NCI-H748 (cell line): ENCODE measurements around the gene NXPE3.
"Not testable (repeated sequence)": the region's sequence is repeated elsewhere in the genome, so short reads cannot be mapped to it uniquely, and the experiment has no call there.

Experiments used
- DNase-seq: peaks from one replicate; lab custom pipeline; 2025; ENCODE audit not compliant: unreplicated experiment; lab: John Stamatoyannopoulos, UW

The NXPE3 gene

GRCh38 chr3:101779047-101779821 is at the start of gene NXPE3:
TSS of gene NXPE3 (plus strand) at chr3:101779211. CDS start at chr3:101785597, 6,386 bp downstream.
- peak; percentile 81 for DNase-seq

DNA sequence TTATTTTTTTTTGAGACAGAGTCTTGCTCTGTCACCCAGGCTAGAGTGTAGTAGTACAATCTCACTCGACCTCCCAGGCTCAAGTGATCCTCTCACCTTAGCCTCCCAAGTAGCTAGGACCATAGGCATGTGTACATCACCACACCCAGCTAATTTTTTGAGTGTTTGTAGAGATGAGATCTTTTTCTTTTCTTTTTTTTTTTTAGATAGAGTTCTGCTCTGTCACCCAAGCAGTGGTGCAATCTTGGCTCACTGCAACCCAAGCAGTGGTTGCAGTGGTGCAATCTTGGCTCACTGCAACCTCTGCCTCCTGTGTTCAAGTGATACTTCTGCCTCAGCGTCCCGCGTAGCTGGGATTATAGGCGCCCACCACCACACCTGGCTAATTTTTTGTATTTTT is 49.4 kb upstream of the NXPE3 start:
- no peak for DNase-seq

- no peak for DNase-seq
These were observed 48.2 kb upstream of the NXPE3 start for GRCh38 chr3:101730839-101731238.

- no peak for DNase-seq
These were observed 46.8 kb upstream of the NXPE3 start for GRCh38 chr3:101732240-101732641.

DNA sequence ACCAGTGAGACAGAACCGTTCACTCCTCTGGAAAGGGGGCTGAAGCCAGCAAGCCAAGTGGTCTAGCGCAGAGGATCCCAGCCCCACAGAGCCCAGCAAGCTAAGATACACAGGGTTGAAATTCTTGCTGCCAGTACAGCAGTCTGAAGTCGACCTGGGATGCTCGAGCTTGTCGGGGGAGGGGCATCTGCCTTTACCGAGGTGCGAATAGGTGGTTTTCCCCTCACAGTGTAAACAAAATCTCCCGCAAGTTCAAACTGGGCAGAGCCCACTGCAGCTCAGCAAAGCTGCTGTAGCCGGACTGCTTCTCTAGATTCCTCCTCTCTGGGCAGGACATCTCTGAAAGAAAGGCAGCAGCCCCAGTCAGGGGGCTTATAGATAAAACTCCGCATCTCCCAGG is 43.2 kb upstream of the NXPE3 start:
- DNase-seq, result no peak

GRCh38 chr3:101741914-101742313 is 37.1 kb upstream of the NXPE3 start:
- not testable (repeated sequence) for DNase-seq

DNA sequence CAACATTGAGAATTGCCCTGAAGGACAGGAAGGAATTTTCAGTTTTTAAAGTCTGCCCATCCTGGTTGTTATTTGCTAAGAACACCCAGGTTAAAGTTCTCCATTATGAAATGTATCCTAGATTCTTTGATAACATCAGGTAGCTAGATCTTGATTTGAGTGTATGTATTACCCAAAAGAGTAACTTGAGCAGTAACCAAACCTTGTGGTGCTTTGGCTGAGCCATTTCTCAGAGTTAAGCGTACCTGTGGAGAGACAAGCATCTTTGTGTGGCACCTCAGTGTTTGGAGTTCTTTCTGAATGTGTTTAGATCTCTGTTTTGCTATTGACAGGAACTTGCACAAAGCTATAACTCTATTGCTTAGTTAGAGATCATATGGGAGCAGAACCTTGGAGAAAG is 34.2 kb upstream of the NXPE3 start:
- no peak for DNase-seq

DNA sequence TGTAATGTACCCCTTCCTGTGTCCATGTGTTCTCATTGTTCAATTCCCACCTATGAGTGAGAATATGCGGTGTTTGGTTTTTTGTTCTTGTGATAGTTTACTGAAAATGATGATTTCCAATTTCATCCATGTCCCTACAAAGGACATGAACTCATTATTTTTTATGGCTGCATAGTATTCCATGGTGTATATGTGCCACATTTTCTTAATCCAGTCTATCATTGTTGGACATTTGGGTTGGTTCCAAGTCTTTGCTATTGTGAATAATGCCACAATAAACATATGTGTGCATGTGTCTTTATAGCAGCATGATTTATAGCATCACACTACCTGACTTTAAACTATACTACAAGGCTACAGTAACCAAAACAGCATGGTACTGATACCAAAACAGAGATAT is 33.1 kb upstream of the NXPE3 start:
- DNase-seq, result not testable (repeated sequence)

DNA sequence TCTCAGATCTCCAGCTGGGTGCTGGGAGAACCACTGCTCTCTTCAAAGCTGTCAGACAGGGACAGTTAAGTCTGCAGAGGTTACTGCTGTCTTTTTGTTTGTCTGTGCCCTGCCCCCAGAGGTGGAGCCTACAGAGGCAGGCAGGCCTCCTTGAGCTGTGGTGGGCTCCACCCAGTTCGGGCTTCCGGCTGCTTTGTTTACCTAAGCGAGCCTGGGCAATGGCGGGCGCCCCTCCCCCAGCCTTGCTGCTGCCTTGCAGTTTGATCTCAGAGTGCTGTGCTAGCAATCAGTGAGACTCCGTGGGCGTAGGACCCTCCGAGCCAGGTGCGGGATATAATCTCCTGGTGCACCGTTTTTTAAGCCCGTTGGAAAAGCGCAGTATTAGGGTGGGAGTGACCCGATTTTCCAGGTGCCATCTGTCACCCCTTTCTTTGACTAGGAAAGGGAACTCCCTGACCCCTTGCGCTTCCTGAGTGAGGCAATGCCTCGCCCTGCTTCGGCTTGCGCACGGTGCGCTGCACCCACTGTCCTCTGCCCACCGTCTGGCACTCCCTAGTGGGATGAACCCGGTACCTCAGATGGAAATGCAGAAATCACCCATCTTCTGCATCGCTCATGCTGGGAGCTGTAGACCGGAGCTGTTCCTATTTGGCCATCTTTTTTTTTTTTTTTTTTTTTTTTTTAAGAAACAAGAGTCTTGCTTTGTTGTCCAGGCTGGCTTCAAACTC is 25.5 kb upstream of the NXPE3 start:
- DNase-seq, result not testable (repeated sequence)

GRCh38 chr3:101758224-101758623 is 20.8 kb upstream of the NXPE3 start:
- DNase-seq, result no peak

DNA sequence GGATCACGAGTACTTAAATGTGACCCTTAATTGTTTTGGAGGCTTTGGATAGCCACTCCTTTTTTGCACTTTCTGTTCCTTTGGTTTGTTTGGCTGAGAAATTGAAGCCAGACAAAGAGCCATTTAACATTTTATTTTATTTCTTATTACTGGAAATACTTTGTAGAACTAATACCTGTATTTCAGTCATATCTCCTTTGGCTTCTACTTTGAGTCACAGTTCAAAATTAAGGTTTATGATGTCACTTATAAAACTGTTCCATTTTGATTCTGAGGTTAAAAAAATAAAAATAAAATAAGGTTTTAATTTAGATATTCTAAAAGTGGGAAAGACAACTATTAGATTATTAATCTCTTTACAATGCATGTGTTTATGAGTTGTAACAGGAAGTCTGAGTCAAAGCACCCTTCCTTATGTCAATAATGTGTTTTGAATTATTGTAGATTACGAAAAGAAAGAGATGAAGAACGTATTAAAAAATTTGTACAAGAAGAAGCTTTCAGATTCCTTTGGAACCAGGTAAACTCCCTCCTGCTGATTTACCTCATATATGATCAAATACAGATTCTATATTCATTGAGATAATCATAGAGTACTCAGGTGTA is 16.9 kb upstream of the NXPE3 start:
- DNase-seq, result no peak

DNA sequence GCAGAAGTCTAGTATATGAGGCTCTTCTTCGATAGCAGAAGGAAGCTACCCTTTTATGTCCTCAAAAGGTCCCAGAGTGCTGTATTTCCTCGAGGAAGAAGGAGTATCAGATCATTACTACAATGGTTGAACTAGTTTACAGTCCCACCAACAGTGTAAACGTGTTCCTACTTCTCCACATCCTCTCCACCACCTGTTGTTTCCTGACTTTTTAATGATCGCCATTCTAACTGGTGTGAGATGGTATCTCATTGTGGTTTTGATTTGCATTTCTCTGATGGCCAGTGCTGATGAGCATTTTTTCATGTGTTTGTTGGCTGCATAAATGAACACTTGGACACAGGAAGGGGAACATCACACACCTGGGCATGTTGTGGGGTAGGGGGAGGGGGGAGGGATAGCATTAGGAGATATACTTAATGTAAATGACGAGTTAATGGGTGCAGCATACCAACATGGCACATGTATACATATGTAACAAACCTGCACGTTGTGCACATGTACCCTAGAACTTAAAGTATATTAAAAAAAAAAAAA is 1.2 kb upstream of the NXPE3 start:
- DNase-seq, result not testable (repeated sequence)

GRCh38 chr3:101778385-101779046 is 495 bp upstream of the NXPE3 start:
- DNase-seq, result no peak

DNA sequence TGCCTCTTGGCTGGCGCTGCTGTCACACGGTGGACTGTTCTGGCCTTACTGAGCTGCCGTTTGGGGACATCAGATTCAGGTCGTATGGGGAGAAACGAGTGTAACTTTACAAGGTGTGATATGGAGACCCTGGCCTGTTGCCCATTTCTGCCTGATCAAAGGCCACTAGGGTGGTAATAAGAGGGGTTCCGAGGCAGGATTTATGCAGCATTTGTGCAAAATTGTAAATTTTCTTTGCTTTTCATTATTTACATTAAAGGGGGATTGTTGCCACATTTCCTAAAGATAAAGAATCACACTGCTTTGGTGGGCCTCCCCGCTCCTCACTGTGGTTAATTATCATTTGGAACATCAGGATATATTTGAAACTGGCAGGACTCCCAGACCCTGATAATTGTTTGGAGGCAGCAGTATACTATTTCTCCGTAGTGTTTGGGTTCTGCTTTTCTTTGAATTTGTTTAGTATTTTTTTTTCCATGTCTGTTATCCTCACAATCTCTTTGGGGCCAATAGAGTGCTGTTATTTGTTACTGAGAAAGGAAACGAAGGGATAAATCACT is 891 bp downstream of the NXPE3 start:
- DNase-seq, result peak; percentile 14

DNA sequence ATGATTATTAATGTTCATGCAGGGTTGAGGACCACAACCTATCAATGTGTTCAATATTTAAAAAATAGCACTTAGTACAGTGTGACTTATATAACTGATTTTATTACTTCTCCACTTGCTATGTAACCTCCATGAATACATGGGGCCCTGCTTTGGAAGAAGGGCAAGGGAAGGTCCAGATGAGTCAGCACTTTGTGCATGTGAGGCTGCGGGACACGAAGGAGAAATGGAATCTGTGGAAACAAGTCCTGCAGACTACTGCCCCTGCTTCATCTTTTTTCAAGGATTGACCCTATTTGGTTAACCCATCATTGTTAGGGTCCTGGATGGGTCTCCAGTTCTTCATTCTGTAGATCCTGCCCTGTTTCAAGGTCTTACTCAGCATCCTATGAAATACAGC is 1.6 kb downstream of the NXPE3 start:
- DNase-seq, result no peak

- no peak for DNase-seq
These were observed 2.2 kb downstream of the NXPE3 start for GRCh38 chr3:101781166-101781565.

GRCh38 chr3:101784855-101785613 is 6.0 kb downstream of the NXPE3 start:
- no peak for DNase-seq

- no peak for DNase-seq
These were observed 12.8 kb downstream of the NXPE3 start for GRCh38 chr3:101791778-101792177.

DNA sequence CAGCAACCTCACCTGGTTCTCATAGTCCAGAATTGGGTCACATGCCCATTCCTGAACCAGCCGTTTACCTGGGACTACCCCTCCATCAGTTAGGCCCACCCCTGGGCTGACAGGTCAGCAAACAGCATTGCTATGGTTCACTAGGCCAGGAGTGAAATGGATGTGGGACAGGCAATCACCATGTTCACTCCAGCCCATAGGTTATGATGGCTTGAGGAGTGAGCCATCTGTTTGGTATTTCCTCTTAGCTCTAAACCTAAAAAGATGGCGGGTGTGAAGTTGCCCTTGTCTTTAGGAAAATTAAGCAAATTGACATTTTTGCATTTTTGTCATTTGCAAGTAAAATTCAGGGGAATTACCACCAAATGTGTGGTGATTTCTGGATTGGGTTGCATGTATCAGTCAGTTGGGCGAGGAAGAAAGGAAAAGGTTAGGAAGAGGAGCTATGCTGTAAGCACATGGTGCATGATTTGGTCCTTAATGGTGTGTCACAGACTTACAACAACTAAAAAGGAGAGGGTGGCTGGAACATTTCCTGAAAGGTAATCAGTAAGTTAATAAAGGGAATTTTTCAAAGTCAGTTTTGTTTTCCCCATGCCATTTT is 17.2 kb downstream of the NXPE3 start:
- no peak for DNase-seq

DNA sequence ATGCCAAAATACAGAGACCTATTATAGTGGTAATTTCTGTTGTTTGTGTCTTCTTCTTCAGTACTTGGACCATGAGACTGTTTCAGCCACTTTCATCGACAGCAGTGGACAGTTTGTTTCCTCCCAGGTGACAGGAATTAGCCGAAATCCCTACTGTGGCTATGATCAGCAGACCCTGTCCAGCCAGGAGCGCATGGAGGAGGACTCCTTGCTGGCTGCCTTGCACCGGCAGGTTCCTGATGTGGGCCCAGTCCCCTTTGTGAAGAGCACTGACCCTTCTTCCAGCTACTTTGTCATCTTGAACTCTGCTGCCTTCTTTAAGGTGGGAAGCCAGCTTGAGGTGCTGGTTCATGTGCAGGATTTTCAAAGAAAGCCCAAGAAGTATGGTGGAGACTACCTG is 22.2 kb downstream of the NXPE3 start:
- DNase-seq, result no peak
